Activated T-cell treated with anti-CD3 and anti-CD28 coated beads for 24 hours (primary cell): Measurements from ENCODE around the gene MCM3AP.

Experiments used
- DNase-seq: peaks from one replicate; pipeline ENCODE4 v3.0.0-alpha.2; 2020; ENCODE audit warnings: low read depth

Gene MCM3AP

GRCh38 chr21:46269466-46269865, 15.9 kb downstream of the MCM3AP start:
- no peak for DNase-seq

GRCh38 chr21:46268371-46268770, 17.0 kb downstream of the MCM3AP start:
- no peak for DNase-seq

GRCh38 chr21:46266946-46267345, 18.5 kb downstream of the MCM3AP start:
- no peak for DNase-seq

- DNase-seq, result no peak
These were observed 19.5 kb downstream of the MCM3AP start for GRCh38 chr21:46265736-46266525.

GRCh38 chr21:46264690-46265144, 20.7 kb downstream of the MCM3AP start:
- DNase-seq, result no peak

GRCh38 chr21:46264046-46264689, 21.2 kb downstream of the MCM3AP start:
- DNase-seq, result no peak

- no peak for DNase-seq
These were observed 28.9 kb downstream of the MCM3AP start for GRCh38 chr21:46256501-46256994.

GRCh38 chr21:46255758-46256337, 29.6 kb downstream of the MCM3AP start:
- DNase-seq, result no peak

- DNase-seq, result no peak
These were observed 30.2 kb downstream of the MCM3AP start for GRCh38 chr21:46255166-46255565.

GRCh38 chr21:46254208-46254975, 31.0 kb downstream of the MCM3AP start:
- DNase-seq, result no peak

- DNase-seq, result peak; percentile 45
These were observed 31.7 kb downstream of the MCM3AP start for GRCh38 chr21:46253610-46254124.

- DNase-seq, result no peak
These were observed 32.6 kb downstream of the MCM3AP start for GRCh38 chr21:46252840-46253239.

- DNase-seq, result no peak
These were observed 35.2 kb downstream of the MCM3AP start for GRCh38 chr21:46250146-46250725.

GRCh38 chr21:46248827-46249226, 36.6 kb downstream of the MCM3AP start:
- DNase-seq, result no peak

GRCh38 chr21:46248422-46248782, 37.0 kb downstream of the MCM3AP start:
- no peak for DNase-seq

GRCh38 chr21:46247699-46248421, 37.6 kb downstream of the MCM3AP start:
- no peak for DNase-seq

GRCh38 chr21:46246345-46246744, 39.1 kb downstream of the MCM3AP start:
- no peak for DNase-seq

- DNase-seq, result no peak
These were observed 40.0 kb downstream of the MCM3AP start for GRCh38 chr21:46245213-46245915.

GRCh38 chr21:46244602-46245001, 40.8 kb downstream of the MCM3AP start:
- no peak for DNase-seq

GRCh38 chr21:46243960-46244361, 41.5 kb downstream of the MCM3AP start:
- no peak for DNase-seq
